Measurements from ENCODE around the gene SEL1L3.

The SEL1L3 gene

DNA sequence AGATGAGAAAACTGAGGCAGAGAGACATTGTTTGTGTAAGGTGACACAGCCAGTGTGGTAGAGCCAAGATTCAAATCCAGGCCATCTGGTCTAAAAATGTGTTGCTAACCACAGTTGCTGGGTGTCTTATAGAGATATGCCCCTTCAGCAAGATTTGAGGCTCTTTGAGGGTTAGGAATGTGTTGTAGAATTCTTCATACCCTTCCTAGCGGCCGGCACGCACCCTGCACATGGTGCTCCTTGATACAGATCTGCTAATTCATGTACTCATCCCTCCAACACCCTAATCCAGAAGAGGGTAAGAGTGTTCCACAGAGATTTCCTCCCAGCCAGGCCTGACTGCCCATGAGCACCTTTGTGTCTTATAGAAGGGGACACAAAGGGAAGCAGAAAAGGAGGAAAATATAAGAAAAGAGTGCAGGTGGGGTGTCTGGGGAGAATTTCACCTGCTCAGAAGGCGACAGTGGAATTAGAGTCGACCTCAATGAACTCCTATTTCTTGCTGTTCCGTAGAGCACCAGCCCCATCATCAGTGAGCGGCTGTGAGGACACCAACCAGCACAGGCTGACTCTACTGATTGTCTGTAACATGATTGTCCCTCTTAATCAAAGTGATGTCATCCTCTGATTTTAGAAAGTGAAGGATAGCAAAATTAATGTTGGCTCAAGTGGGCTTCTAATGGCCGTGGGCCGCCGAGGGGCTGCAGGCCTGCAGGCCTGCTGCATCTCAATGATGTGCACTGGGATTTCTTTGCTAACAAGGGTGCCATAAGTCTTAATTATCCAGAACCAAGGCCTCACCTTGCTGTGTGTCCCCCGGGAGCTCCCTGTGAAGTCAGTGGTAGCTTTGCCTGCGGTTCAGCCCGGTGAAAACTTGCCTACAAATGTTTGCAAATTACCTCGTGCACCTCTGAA, 27.1 kb upstream of the SEL1L3 start:
- ChIA-PET POLR2A (no interaction called here), CTCF (no interaction called here)
- Histone ChIP-seq H3K9me3 (ENCODE audit: control insufficient read depth, insufficient read depth, low read depth, low read length) (no peaks in the 10 kb centered on the region), H3K4me3 (ENCODE audit: low read depth, low read length) (no peak overlapping the region), H3K27ac (ENCODE audit: extremely low read depth, low read depth, low read length) (no peak overlapping the region), H3K36me3 (ENCODE audit: control insufficient read depth in 2 of 2, insufficient read depth in 1 of 2, low read length in 2 of 2) (no peaks in the 10 kb centered on the region), H3K4me1 (ENCODE audit: control insufficient read depth, insufficient read depth, low read length) (no peaks in the 10 kb centered on the region)
- TF ChIP-seq ZNF221 (tag by site-specific recombination; IDR thresholded peaks at IDR 0.05; ENCODE audit: borderline replicate concordance) (no peak), INSM2 (tag by site-specific recombination; IDR thresholded peaks at IDR 0.05) (no peak), ZFP3 (tag by site-specific recombination; IDR thresholded peaks at IDR 0.05; ENCODE audit: low read depth) (no peak), ZNF23 (tag by site-specific recombination; IDR thresholded peaks at IDR 0.05; ENCODE audit: borderline replicate concordance) (no peak), ZNF473 (tag by site-specific recombination; IDR thresholded peaks at IDR 0.05) (no peak), KLF1 (tag by site-specific recombination; IDR thresholded peaks at IDR 0.05) (no peak), ZNF518A (tag by site-specific recombination; conservative IDR thresholded peaks at IDR 0.05; ENCODE audit: low read depth) (no peak), ZNF843 (tag by site-specific recombination; IDR thresholded peaks at IDR 0.05) (no peak), ZNF747 (tag by site-specific recombination; IDR thresholded peaks at IDR 0.05) (no peak), HOXC10 (CRISPR knock-in tag; IDR thresholded peaks at IDR 0.05) (no peak), ZNF544 (tag by site-specific recombination; IDR thresholded peaks at IDR 0.05) (no peak), ZNF121 (tag by site-specific recombination; IDR thresholded peaks at IDR 0.05) (no peak), ZBTB17 (tag by site-specific recombination; IDR thresholded peaks at IDR 0.05) (no peak), ZXDB (tag by site-specific recombination; IDR thresholded peaks at IDR 0.05) (no peak), ZNF24 (tag by site-specific recombination; IDR thresholded peaks at IDR 0.05) (no peak), ZNF585B (tag by site-specific recombination; IDR thresholded peaks at IDR 0.05) (no peak), ZNF175 (tag by site-specific recombination; IDR thresholded peaks at IDR 0.05) (no peak)
- TF ChIP-seq, protein P1, sequence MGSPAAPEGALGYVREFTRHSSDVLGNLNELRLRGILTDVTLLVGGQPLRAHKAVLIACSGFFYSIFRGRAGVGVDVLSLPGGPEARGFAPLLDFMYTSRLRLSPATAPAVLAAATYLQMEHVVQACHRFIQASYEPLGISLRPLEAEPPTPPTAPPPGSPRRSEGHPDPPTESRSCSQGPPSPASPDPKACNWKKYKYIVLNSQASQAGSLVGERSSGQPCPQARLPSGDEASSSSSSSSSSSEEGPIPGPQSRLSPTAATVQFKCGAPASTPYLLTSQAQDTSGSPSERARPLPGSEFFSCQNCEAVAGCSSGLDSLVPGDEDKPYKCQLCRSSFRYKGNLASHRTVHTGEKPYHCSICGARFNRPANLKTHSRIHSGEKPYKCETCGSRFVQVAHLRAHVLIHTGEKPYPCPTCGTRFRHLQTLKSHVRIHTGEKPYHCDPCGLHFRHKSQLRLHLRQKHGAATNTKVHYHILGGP (tag by site-specific recombination; IDR thresholded peaks at IDR 0.05): no peak
- TF ChIP-seq, protein P2, sequence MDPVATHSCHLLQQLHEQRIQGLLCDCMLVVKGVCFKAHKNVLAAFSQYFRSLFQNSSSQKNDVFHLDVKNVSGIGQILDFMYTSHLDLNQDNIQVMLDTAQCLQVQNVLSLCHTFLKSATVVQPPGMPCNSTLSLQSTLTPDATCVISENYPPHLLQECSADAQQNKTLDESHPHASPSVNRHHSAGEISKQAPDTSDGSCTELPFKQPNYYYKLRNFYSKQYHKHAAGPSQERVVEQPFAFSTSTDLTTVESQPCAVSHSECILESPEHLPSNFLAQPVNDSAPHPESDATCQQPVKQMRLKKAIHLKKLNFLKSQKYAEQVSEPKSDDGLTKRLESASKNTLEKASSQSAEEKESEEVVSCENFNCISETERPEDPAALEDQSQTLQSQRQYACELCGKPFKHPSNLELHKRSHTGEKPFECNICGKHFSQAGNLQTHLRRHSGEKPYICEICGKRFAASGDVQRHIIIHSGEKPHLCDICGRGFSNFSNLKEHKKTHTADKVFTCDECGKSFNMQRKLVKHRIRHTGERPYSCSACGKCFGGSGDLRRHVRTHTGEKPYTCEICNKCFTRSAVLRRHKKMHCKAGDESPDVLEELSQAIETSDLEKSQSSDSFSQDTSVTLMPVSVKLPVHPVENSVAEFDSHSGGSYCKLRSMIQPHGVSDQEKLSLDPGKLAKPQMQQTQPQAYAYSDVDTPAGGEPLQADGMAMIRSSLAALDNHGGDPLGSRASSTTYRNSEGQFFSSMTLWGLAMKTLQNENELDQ (tag by site-specific recombination; IDR thresholded peaks at IDR 0.05; ENCODE audit: low read depth): no peak
